ENCODE data around the gene CPA5.

DNA sequence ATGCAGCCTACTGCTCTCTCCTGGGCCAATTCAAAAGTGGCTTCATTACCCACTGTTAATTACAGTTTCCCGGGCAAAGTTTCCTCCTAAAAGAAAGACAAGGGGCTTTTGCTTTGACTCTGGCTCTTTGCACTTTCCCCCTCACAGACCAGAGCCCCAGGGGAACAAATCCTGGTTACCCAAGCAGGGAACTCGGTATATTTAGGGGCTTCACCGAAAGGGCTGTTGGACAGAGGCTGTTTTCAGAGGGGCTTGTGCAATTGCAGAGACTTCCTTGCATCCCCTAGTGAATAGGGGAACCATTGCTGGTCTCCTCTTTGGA, 42.7 kb downstream of the CPA5 start:
- TF ChIP-seq POLR2AphosphoS5 (IDR thresholded peaks at IDR 0.05; ENCODE audit: insufficient read depth, low read depth, low read length): no peak
- TF ChIP-seq, protein P1, sequence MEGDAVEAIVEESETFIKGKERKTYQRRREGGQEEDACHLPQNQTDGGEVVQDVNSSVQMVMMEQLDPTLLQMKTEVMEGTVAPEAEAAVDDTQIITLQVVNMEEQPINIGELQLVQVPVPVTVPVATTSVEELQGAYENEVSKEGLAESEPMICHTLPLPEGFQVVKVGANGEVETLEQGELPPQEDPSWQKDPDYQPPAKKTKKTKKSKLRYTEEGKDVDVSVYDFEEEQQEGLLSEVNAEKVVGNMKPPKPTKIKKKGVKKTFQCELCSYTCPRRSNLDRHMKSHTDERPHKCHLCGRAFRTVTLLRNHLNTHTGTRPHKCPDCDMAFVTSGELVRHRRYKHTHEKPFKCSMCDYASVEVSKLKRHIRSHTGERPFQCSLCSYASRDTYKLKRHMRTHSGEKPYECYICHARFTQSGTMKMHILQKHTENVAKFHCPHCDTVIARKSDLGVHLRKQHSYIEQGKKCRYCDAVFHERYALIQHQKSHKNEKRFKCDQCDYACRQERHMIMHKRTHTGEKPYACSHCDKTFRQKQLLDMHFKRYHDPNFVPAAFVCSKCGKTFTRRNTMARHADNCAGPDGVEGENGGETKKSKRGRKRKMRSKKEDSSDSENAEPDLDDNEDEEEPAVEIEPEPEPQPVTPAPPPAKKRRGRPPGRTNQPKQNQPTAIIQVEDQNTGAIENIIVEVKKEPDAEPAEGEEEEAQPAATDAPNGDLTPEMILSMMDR (IDR thresholded peaks at IDR 0.05; ENCODE audit: extremely low read depth in 1 of 2, insufficient read depth in 1 of 2, low read depth in 1 of 2, low read length in 2 of 2): no peak
- no peak for TF ChIP-seq POLR2A (IDR thresholded peaks at IDR 0.05; ENCODE audit: low read depth, low read length)
- TF ChIP-seq JUN (IDR thresholded peaks at IDR 0.05; ENCODE audit: borderline replicate concordance, insufficient read depth, insufficient read length, low read depth): no peak
- TF ChIP-seq, protein P2, sequence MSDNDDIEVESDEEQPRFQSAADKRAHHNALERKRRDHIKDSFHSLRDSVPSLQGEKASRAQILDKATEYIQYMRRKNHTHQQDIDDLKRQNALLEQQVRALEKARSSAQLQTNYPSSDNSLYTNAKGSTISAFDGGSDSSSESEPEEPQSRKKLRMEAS (IDR thresholded peaks at IDR 0.05; ENCODE audit: insufficient read depth, insufficient read length): no peak
- no peak for TF ChIP-seq GATA2 (IDR thresholded peaks at IDR 0.05; ENCODE audit: insufficient read depth, insufficient read length, low read depth, low read length)
- no peak for TF ChIP-seq EZH2 (IDR thresholded peaks at IDR 0.05; ENCODE audit: borderline replicate concordance, low read depth, low read length, severe bottlenecking)
- TF ChIP-seq FOS (IDR thresholded peaks at IDR 0.05; ENCODE audit: borderline replicate concordance, insufficient read depth, low read length): no peak
- TF ChIP-seq MYC (IDR thresholded peaks at IDR 0.05; ENCODE audit: low read depth, low read length): no peak
